Panc1 (cell line): ENCODE data around the gene SLC35A2.

Experiments used
- CTCF ChIP-seq: fragments of 450-650 bp; IDR thresholded peaks from 2 replicates; pipeline ENCODE4 v1.5.1; 2017; ENCODE audit warnings: mild to moderate bottlenecking
- SIN3A ChIP-seq: IDR thresholded peaks from 2 replicates; pipeline ENCODE4 v1.6.1; 2012; ENCODE audit warnings: low read depth, mild to moderate bottlenecking, low read length, moderate library complexity, borderline replicate concordance; ENCODE audit not compliant: insufficient read depth

GRCh38 chrX:48918643-48919340 is 7.3 kb upstream of the SLC35A2 start, which contains the start of gene PIM2:
- TF ChIP-seq SIN3A, result peak; percentile 63; the same call in 1 of the 2 replicates
- TF ChIP-seq CTCF, result no peak
